Measurements from ENCODE around the gene SLC25A22. TPM values are rescaled to one million over a fixed set of nuclear protein-coding genes. Genes with fewer than 3 reads are reported as not detected.

The SLC25A22 gene
- total and polyA plus RNA-seq, 9 of the 15 experiments (the other 6 are each of a cell fraction or from before 2014, with no cell fraction given) = 0.41 to 55.4 (median 11.4) TPM

DNA sequence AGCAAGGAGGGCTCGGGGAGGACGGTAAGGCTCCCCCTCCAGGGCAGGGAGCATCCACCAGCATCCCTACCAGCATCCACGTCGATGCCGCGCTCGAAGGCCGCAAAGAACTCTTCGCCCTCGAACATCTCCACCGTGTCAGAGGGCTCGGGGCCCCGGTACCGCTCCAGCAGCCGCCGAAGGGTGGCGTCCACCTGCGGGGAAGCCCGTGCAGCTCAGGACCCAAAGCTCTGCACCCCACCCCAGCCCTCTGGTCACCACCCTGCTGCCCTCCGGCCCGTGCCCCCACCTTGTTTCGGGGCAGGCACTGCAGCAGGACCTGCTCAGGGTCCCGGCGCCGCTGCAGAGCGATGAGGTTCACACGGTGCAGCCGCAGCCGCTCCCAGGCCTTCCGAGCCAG, 2.4 kb upstream of the SLC25A22 start (continued):
- TF ChIP-seq, protein P1, sequence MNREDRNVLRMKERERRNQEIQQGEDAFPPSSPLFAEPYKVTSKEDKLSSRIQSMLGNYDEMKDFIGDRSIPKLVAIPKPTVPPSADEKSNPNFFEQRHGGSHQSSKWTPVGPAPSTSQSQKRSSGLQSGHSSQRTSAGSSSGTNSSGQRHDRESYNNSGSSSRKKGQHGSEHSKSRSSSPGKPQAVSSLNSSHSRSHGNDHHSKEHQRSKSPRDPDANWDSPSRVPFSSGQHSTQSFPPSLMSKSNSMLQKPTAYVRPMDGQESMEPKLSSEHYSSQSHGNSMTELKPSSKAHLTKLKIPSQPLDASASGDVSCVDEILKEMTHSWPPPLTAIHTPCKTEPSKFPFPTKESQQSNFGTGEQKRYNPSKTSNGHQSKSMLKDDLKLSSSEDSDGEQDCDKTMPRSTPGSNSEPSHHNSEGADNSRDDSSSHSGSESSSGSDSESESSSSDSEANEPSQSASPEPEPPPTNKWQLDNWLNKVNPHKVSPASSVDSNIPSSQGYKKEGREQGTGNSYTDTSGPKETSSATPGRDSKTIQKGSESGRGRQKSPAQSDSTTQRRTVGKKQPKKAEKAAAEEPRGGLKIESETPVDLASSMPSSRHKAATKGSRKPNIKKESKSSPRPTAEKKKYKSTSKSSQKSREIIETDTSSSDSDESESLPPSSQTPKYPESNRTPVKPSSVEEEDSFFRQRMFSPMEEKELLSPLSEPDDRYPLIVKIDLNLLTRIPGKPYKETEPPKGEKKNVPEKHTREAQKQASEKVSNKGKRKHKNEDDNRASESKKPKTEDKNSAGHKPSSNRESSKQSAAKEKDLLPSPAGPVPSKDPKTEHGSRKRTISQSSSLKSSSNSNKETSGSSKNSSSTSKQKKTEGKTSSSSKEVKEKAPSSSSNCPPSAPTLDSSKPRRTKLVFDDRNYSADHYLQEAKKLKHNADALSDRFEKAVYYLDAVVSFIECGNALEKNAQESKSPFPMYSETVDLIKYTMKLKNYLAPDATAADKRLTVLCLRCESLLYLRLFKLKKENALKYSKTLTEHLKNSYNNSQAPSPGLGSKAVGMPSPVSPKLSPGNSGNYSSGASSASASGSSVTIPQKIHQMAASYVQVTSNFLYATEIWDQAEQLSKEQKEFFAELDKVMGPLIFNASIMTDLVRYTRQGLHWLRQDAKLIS (CRISPR knock-in tag; IDR thresholded peaks at IDR 0.05) = no peak
- TF ChIP-seq NFRKB (IDR thresholded peaks at IDR 0.05; ENCODE audit: low read depth) = no peak
- no peak for TF ChIP-seq THRAP3 (IDR thresholded peaks at IDR 0.05; ENCODE audit: borderline replicate concordance)
- no peak for TF ChIP-seq ZNF586 (CRISPR knock-in tag; conservative IDR thresholded peaks at IDR 0.05)
- no peak for TF ChIP-seq ZNF253 (CRISPR knock-in tag; conservative IDR thresholded peaks at IDR 0.05)

- no peak overlapping the region for H3K4me2 ChIP-seq (ENCODE audit: insufficient read depth, low read length)
- intact Hi-C loops (cut with micrococcal nuclease) = loop anchor here (5.0 to 10.0 kb wide), 2 partner anchors 72 to 235 kb away; partner anchors contain the start of genes LMNTD2 and RASSF7
- H3K9me3 ChIP-seq (replicated peaks; ENCODE audit: control insufficient read depth, insufficient read depth, low read depth, low read length) = no peaks in the 10 kb centered on the region
- H2AFZ ChIP-seq (ENCODE audit: low read depth, low read length) = no peak overlapping the region
- H3K9ac ChIP-seq (ENCODE audit: insufficient read depth in 1 of 2, low read depth in 2 of 2, low read length in 2 of 2) = no peak overlapping the region; a peak in 1 of 4 replicates
- no peak for DNase-seq (ENCODE audit: extremely low read depth in 1 of 4, low spot score in 3 of 4)
- FAIRE-seq = no peak
- no TSS peak for BruUV-seq (replicated peaks)
- no peak overlapping the region for H3K27ac ChIP-seq (ENCODE audit: extremely low read depth, low read depth, low read length)
- ChIA-PET POLR2A (interaction anchor here (1.1 to 1.9 kb wide), 2 partner anchors 10 to 32 kb away, joined by 4 to 6 read pairs; partner anchors contain the start of gene RPLP2), CTCF (ENCODE audit: low intra/inter-chr PET ratio) (no interaction called here)
- no peaks in the 10 kb centered on the region for H4K20me1 ChIP-seq (replicated peaks; ENCODE audit: control insufficient read depth, insufficient read depth, low read length)
- no peaks in the 10 kb centered on the region for H3K9me1 ChIP-seq (ENCODE audit: control insufficient read depth, insufficient read depth, low read length)
- no peak overlapping the region for H3K4me3 ChIP-seq
- peaks cover 39% of the 10 kb centered on the region; the same call in 1 of the 3 replicates for H3K36me3 ChIP-seq (ENCODE audit: control insufficient read depth, insufficient read depth, low read length)
- no peak for ATAC-seq
- WGBS (ENCODE audit: insufficient coverage, low coverage, missing lambda C conversion rate) = 94% methylated on average over 21 of the region's 32 CpGs
- peaks cover 11 to 97% of the 10 kb centered on the region in 2 experiments for H3K4me1 ChIP-seq (replicated peaks in 1 of 2; ENCODE audit: control insufficient read depth in 2 of 2, insufficient read depth in 2 of 2, low read length in 2 of 2)
- in situ Hi-C loops (cut with MboI) = no loop called here
- no peaks in the 10 kb centered on the region for H3K27me3 ChIP-seq (ENCODE audit: control insufficient read depth in 2 of 2, insufficient read depth in 2 of 2, low read length in 2 of 2)
- peaks cover 34% of the 10 kb centered on the region for H3K79me2 ChIP-seq (ENCODE audit: control insufficient read depth, insufficient read depth, low read length)
- TF ChIP-seq FIP1L1 (IDR thresholded peaks at IDR 0.05; ENCODE audit: low read depth, low read length, poor library complexity, severe bottlenecking) (no peak), CHCHD3 (CRISPR knock-in tag; IDR thresholded peaks at IDR 0.05) (no peak), CHD1 (IDR thresholded peaks at IDR 0.05; ENCODE audit: low read length) (no peak), CBX8 (IDR thresholded peaks at IDR 0.05; ENCODE audit: borderline replicate concordance, extremely low read depth, low read depth, low read length, poor library complexity, severe bottlenecking) (no peak), RBM14 (IDR thresholded peaks at IDR 0.05; ENCODE audit: borderline replicate concordance, insufficient read depth, low read depth, low read length) (0 out of 2 replicates have a peak, but pooled peaks have one; percentile 37), RBFOX2 (IDR thresholded peaks at IDR 0.05; ENCODE audit: low read depth, low read length) (peak; percentile 37; the same call in 1 of the 2 replicates), POLR2G (IDR thresholded peaks at IDR 0.05; ENCODE audit: low read depth, low read length) (peak; percentile 21; the same call in 1 of the 2 replicates), NELFE (IDR thresholded peaks at IDR 0.05; ENCODE audit: insufficient read depth, insufficient read length) (no peak), ZNF143 (CRISPR knock-in tag; IDR thresholded peaks at IDR 0.05) (no peak)
- TF ChIP-seq, protein P2, sequence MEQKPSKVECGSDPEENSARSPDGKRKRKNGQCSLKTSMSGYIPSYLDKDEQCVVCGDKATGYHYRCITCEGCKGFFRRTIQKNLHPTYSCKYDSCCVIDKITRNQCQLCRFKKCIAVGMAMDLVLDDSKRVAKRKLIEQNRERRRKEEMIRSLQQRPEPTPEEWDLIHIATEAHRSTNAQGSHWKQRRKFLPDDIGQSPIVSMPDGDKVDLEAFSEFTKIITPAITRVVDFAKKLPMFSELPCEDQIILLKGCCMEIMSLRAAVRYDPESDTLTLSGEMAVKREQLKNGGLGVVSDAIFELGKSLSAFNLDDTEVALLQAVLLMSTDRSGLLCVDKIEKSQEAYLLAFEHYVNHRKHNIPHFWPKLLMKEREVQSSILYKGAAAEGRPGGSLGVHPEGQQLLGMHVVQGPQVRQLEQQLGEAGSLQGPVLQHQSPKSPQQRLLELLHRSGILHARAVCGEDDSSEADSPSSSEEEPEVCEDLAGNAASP (IDR thresholded peaks at IDR 0.05) = no peak
Measured at GRCh38 chr11:799641-800316, 1.7 kb upstream of the SLC25A22 start.

Measured in K562 (cell line).